GM19438 (cell line): ENCODE data around the gene NME7.
"Not testable (repeated sequence)": the region's sequence is repeated elsewhere in the genome, so short reads cannot be mapped to it uniquely, and the experiment has no call there.

ENCODE experiments used
- ATAC-seq: cut with Tn5 transposase; IDR thresholded peaks from one replicate; pipeline ENCODE4 v1.9.1; 2021; ENCODE audit warnings: low read depth; ENCODE audit not compliant: unreplicated experiment

NME7 gene

DNA sequence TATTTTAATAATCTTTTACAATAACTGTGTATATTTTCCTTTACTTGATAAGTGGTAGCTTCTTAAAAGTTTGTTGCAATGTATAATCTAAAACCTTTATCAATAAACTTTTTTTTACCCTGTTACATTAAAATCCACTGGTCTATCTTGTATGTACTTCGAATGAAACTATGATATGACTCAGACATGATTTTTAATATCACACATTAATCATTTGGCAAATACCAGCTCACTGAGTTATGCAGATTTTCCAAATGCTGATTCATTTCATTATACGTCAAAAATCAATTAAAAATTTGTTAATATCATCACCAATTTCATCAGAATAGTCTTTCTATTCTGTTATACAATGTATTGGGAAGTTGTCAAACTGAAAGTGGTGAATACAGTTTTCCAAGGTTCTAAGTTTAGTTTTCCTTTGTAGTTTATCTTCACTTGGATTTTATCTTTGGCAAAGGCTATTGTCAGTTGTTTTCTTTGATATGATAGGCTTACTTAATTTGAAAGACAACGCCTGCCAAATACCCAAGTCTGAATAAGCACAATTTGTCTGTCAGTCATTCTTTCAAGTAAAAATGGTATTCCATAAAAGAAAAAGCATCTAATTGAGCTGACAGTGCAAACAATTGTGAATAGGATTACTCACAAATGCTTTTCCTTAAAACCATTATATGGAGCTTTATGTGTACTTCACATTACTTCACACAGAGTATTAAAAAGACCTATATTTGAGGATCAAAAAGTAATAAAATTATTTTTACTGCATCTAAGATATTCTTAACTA is 127.0 kb downstream of the NME7 start:
- ATAC-seq: no peak

DNA sequence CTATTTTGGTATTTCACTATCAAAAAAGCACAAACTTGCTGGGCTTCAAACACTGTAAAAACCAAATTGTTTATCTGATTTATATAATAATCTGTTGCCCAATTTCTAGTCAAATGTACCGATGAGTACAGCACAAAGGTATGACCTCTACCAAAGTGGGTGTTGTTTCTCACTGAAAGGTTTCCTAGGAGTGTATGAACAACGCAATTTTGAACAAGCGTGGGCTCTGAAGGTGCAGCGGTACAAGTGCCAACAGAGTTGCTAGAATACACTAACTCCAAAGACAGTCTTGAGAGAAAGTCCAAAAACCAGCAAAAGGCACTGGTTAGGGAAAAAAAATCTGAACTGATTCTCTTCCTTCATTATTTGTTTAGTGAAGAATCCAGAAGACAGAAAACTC is 130.7 kb downstream of the NME7 start:
- ATAC-seq: no peak

DNA sequence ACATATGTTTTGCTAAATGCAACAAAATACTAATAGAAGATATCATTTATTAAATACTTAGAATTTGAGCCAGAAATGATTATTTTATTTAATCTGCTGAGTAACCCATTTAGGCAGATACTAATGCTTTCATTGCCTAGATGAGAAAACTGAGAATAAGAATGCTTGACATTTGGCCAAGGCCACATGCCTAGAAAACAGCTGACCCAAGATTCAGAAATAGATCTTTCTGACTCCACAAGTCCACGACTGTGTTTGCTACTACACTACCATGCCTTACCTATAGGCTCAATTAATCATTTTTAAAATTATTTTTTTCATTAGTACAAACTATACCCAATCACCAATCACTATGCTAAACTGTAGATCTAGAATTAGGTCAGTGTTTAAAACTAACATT is 131.5 kb downstream of the NME7 start:
- no peak for ATAC-seq

GRCh38 chr1:169235568-169235967 is 132.0 kb downstream of the NME7 start:
- ATAC-seq: no peak

- no peak for ATAC-seq
These were observed 132.8 kb downstream of the NME7 start for GRCh38 chr1:169234780-169235179.

DNA sequence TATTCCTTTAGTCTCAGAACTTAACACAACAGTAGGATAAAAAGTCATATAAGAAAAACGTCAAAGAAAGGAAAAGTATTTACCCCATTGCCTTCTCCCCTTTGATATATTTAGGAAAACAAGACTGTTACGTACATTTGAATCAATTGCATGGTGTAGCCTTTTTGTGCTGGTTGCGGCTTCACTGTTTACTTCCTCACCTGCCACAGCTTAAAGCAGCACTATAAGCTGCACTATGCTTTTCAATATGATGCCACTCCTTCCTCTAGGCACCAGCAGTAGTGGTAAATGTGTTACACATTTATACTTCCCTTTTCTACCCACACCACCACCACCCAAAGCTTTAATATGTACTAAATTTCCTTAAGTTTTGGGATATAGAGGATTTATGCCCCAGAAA is 150.0 kb downstream of the NME7 start:
- ATAC-seq: no peak

DNA sequence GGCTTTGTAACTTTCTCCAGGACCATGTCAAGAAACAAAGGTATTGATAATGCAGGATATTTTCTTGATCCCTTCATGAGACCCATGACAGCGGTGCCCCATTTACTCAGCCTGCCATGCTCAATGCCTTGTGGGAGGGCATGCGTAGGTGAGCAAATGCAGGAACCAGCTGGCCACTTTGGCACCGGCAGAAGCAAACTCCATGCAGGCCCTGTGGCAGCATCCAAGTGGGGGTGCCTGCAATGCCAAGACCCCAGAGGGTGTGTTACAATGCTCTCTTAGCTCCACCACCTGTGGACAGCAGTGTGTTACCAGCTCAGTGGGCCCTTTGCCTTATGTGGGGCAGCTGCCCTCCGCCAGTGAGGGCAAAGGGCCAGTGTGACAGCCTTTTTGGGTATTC is 153.0 kb downstream of the NME7 start:
- ATAC-seq: no peak

GRCh38 chr1:169212088-169212487 is 155.5 kb downstream of the NME7 start:
- no peak for ATAC-seq

DNA sequence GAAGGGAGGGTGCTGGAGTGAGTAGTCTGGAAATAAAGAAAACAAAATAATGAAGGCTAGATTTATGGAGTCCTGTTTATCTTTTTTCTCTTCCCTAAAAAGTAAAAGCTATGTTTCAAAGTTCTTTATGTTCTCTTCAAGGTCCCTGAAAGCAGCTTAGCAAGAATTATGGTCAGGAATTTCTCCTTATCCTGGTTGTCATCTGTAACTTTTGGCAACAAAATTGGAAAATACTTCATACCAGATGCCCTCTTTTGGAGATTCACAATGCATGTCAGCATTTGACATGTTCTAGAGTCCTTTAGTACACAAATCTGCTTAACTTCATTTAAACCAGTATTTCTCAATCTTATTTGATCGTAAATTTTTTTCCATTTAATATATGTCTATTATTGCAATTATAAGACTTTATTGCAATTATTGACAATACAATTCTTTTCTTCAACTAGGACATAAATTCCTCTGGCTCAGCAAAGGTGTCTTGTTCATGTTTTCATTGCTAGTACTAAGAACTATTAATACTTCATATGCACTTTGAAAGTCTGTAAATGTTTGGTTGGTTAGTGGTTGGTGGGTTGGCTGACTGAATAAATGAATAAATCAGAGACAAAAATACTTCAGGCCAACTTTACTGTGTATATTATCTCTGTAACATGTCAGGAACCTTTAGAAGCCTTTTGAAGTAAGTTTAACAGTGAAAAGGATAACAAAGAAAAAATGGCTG is 159.6 kb downstream of the NME7 start:
- no peak for ATAC-seq

DNA sequence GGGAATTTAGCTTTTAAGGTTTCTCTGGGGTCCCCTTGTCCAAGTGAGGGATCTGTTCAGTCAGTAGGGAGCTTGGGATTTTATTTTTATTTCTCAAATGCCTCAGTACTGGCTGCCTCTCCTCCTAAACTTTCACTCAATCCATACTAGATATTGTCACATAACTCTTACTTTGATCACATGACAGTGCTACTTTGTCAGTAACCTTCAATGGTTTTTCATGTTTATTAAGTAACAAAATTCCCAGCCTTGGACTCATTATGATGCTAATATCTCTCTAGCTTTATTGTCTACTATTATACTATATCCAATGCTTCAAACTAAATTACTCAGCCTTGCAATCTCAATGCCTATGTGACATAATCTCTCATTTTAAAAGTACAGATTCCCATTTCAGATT is 163.4 kb downstream of the NME7 start:
- ATAC-seq: no peak

DNA sequence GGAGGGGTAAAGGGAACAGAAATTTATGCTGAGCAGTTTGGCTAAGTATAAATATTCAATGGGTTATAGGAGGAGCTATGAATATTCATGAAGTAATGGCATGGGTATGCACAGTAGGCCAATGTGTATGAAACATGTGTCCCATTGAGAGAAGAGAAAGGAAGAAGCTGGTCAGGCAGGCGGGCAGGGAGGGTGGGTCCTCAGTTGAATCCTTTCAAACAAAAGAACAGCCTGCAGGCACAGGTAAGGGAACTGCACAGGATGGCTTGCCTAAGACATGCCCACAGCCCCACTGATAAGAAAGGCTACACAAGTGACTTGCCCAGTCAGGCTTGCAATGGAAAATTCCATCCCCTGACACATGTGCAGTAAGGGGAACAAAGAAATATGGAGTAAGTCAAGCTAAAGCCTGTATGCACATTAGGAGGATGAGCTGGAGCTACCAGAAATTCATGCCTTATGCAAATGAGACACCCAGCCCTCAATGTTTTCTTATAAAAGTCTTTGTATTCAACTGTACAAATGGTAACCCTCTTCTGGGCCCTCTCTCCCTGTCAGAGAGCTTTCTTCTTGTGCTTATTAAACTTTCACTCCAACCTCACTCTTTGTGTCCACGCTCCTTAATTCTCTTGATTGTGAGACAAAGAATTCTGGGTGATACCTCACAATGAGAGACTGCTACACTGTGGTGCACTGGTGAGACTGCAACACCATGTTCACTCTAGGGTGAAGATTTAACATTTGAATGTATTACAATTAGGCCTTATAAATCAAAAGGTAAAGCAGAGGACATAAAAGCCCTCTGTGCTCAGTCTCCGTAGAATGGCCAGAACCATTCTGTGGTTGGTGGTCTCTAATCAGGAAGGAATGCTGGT is 164.6 kb downstream of the NME7 start:
- no peak for ATAC-seq

DNA sequence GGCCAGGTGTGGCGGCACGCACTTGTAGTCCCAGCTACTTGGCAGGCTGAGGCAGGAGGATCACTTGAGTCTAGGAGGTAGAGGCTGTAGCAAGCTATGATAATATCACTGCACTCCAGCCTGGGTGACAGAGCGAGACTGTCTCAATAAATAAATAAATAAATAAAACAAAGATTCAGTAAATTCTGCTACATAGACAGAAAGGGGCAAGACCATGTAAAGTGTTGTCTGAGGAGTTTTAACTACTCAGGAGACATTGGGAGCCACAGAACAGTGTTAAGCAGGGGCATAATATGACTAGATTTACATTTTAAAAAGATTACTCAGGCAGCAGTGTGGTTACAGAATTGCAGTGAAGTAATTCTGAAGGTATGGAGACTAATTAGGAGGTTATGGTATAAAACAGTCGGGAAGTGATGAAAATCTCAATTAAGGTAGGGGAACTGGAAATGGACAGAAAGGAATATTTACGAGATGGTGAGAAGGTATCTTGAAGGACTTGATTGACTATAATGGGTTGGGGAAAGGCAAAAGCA is 166.4 kb downstream of the NME7 start:
- ATAC-seq: no peak

- ATAC-seq: no peak
These were observed 167.3 kb downstream of the NME7 start for GRCh38 chr1:169200319-169200718.

DNA sequence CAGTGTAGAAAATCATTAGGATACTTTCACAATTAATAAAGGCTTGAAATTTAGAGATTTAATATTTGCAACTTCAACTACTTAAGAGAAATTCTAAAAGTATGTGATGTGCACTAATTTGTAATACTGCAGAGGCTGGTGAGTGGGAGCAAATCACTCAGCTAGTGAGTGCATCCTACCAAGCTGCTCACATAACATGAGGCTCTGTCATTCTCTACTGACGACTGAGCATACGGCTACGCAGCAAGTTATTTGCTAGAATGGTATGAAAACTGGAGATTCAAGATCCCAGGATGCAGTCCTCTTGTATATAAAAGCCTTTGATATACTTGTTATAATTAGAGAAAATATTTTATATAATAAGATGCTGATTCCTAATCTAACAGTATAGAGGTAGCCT is 171.0 kb downstream of the NME7 start:
- no peak for ATAC-seq

- no peak for ATAC-seq
These were observed 171.4 kb downstream of the NME7 start for GRCh38 chr1:169196161-169196560.

DNA sequence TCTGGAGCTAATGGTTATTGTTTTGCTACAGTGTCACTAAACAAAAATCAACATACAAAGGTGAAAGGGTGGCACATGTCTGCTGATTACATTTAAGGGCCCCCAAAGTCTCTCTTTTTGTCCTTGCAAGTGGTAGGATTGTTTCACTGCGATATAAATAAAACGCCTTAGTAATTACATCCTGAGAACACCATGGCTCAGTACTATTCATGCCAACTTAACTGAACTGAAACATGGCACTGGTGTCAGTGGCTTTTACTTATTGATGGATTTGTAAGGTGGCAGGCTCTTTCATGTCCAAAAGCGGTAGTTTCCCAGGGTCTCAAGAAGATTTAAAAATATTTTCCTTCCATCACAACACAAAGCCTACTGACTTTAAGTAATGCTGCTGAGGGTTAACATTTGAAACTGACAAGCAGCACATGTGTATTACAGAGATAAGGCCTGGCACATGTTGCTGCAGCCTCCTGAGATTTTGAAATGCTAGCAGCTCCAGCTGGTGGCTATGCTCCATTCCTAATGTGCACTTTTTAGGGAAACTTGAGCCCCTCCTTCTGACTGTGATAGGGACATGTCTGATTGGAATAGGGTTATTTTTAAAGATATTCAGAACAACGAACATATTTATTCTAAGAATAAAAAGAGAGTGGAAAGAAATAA is 174.3 kb downstream of the NME7 start:
- ATAC-seq: no peak

DNA sequence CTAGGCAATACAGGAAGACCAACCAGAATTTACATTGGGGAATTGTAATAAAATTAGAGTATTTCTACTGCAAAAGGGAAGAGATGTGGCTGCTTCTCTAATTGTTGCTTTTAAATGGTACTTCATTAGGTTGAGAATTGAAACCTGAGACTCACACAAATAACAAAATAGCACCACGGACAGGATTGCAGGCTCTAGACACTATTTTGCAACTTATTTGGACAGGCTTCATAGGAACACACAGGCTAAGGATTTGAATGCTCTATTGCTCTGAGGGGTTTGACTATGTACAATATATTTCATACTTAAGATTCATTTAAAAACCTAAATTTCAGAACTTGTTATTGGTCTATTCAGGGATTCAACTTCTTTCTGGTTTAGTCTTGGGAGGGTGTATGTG is 181.5 kb downstream of the NME7 start:
- no peak for ATAC-seq

DNA sequence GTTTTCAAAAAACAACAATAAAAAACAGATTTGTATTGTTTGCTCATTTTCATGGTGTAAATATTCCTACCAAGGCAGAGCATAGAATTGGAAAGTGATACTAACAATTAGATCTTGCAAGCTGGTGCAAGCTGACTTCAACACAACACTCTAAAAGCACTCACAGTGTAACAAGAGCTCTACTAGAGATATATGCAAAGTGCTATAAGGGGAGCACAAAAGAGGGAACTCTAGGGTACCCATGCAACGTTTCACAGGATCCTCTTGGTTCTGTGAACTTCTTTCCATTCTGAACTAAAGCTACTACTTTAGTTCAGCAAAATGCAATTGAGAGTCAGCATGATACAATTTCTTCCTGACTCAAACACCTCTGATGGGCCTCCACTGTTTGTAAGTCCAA is 182.8 kb downstream of the NME7 start:
- no peak for ATAC-seq

GRCh38 chr1:169180174-169180573 is 187.4 kb downstream of the NME7 start:
- no peak for ATAC-seq

GRCh38 chr1:169179431-169179830 is 188.2 kb downstream of the NME7 start:
- ATAC-seq: not testable (repeated sequence)
